8988T (cell line): ENCODE results near the gene MPZL3.
"Not testable (repeated sequence)": the region's sequence is repeated elsewhere in the genome, so short reads cannot be mapped to it uniquely, and the experiment has no call there.

Source experiments
- DNase-seq: peaks from one replicate; pipeline ENCODE4 v3.0.0; 2011

Gene MPZL3

DNA sequence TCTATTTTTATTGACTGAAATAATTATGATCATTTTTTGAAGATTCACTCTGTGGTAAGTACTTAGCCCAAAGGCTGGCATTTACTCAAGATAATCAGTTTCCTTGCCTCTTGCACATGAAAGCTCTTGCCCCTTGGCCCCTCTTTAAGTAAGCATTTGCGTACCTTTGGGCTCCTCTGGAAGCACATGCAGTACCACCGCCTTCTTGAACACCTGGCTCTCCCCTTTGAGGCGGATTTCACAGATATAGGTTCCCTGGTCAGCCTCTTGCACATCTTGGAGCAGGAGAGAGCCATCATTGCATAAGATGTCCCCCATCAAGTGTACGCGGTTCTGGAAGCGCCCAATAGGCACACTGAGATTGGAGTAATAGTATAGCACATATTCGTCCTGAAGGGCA, 41.8 kb downstream of the MPZL3 start:
- no peak for DNase-seq

DNA sequence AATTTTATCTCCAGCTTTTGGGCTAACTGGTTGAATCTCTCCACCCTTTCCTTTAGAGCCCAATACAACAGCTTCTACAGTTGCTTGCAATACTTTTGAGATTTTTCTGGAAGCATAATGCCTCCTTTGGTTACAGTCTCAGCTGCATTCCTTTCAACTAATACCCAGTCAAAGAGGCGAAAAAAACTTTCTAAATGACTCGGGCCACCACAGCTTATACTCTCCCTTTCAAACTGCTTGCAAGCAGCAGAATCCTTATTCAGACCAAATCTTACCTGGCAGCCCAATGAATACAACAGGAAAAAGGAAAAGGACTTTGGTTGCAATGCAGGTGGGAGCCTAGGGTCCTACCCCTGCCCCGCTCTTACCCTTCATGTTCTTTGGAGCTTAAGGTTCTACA, 43.1 kb downstream of the MPZL3 start:
- no peak for DNase-seq

DNA sequence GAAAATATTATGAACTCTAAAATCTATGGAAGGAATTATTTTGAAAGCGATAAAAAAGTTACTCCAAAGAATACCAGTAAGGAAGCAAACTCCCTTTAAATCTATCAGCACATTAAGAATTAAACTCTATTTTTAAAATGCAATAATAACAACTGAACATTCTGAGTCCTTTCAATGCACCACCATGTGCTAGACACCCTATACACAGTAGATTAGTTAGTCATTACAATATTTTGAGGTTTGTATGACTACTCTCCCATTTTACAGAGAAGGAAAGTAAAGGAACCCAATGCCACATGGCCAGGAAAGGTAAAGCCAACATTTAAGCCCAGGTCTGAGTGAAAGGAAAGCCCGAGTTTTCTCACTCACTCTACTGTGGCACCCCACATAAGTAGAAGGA, 45.1 kb downstream of the MPZL3 start:
- DNase-seq: no peak

DNA sequence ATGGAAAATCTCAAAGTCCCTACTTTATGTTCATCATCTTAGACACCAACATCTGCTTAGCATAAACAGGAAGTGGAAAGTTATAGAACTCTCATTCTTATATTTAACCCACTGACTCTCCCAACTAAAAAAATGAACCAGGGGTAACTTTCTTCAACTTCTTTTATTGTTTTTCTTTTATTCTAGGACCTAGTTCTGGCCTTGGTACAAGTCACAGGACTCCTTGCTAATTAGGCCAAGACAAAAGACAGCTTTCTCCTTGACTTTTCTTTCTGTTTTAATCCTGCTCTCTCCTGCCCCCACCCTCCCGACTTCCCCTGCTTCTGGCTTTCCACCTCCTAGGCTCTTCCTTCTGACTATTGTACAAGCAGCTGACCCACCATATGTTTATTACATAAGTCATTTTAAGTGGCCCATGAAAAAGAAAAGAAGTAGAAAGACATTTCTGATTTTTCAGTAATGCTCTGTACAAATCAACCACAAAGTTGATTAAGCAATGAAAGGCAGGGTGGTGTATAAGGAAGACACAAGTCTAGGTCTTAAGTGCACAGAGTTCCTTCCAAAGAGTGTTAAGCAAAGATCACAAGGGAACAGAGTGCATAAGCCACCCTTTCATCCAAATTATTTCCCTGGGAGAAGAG, 45.7 kb downstream of the MPZL3 start:
- DNase-seq: no peak

DNA sequence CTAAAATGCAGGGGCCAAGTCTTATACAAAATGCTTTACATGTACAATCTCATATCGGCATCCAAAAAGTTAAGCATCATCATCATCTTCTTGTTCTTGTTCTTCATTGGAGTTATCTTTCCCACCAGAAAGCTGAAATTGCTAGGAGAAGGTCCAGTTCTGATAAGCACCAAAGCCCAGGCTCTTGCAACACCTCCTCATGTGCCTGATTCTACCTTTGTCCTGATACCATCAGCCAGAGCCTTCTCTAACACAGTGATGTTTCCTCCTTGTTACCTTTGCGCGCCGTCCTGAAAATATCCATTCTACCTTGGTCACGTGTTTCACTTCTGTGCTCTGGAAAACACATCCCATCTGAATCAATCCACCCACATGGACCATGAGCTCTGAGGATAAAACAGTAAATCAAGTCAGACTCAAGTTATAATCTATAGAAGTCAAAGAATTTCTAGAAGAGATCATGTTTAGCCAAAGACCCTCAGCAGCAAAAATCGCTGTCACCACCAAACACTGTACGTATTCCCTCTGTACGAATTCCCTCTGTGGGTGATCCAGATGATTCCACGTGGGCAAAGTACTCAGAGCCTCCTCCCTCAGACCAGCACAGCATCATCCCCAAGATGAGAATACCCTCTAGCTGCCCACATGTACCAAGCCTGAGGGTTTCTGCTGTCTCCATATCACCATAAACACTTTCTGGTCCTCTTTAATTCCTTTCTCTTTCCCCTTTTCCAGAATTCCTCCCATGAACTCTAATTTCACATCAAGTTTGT, 46.4 kb downstream of the MPZL3 start:
- no peak for DNase-seq

DNA sequence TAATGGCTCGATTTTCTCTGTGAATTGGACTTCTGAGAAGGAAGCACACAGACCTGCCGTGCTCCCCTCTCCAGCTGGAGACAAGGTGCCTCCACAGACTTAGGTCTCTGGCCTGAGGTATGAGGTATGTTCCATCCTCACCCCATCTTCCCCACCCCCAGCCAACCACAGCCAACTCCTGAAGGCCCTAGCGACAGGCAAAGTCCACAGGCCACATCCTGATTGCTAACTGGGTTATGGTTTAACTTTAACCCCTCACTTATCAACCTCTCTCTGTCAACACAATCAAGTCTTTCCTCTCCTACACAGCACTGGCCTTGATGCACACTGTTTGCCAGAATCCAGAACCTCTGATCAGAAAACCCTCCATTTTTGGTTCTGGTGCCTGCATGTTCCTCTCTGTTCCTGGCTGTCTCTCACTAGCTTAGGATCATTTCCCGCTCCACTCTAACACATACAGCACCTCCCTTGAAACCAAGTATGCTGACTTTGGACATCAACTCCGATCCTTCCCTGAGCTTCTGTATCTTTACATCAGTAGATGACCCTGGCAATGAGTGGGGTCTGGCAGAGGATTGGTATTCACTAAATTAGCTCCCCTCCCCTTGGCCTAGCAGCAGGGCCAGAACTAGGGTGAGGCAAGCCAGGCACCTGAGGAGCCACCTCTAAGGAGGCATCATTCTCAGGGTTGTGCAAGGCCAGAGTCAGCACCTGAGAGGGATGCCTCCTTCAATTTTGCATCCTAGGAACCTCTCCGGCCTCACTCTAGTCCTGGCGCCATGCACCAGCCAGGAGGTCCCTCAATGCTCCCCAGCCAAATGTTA, 49.4 kb downstream of the MPZL3 start:
- DNase-seq: no peak

DNA sequence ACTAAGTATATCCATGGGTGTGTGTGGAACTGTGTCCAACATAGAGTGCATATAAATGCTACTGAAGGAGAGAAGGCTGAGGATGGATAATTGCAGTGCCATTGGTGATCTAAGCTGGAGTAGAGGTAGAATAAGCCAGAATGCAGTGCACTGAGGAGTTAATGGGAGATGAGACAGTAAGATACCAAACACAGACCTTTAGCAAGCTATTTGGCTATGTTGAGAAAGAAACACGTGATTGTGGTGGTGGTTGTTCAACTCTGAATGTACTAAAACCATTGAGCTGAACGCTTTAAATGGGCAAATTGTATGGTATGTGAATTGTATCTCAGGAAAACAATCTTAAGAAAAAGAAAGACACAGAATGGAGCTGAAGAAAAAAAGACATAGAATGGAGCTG, 50.2 kb downstream of the MPZL3 start:
- DNase-seq: no peak

DNA sequence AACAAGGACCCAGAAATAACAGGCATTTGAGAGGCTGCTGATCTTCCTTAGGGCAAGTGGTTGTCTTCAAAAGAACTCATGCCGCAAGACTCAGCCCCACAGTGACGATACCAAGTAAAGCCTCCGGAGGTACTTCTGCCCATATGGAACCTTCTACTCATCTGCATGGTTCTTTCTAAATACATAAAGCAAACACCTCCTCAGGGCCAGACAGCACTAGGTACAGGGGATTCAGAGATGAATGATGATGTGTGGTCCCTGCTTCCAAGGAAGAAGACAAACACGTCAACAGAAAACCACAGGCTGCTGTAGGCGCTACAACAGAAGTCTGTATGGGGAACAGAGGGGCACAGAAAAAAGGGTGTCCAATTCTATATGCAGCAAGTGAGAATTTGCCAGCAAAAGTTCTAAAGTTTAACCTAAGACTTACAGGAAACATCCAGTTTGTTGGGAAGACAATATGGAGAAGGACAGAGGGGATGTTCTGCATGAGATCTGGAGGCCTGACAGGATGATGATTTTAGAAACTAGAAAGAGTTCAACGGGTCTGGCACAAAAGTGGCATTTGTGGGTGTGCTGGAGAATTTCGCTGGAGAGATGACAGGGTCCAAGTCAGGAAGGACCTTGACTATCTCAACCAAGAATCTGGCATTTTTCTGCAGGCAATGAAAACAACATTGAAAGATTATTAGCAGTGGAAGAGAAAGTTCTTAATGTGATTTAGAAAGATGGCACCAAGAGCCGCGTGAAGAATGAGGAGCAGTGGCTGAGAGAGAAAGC, 51.1 kb downstream of the MPZL3 start:
- DNase-seq: no peak

DNA sequence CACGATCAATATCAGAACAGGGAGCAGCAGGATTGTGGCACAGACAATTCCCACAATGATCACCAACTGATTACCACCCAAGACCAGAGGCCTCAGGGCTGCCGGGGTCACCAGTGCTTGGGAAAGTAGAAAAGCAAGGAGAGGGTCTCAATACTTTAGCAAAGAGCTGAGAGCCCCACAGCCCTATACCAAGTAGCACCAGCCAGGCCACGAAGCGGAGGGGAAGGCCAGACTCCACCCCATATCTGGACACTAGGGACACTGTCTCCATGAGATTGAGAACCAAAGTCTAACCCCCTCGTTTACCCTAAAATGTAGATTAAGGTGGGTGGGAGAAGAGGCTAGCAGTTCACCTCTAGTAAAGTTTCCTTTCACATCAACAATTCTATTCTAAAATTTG, 51.7 kb downstream of the MPZL3 start:
- DNase-seq: no peak

DNA sequence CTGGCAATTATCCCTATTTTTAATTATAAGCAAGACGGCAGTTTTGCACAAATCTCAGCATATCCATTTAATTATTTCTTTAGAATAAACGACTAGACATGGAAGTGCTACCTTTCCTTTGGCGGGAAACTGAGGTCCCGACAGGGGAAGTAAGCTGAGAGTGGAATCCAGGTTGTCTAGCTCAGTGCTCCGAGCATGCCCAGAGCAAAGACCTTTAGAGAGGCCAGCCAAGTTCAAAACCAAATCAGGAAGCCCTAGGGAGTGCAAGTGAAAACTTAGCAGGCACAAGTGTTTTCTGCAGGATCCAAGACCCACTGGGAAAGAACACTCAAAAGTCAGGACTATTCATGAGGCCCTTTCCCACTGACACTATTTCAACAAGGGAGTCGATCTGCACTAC, 53.0 kb downstream of the MPZL3 start:
- DNase-seq: no peak

DNA sequence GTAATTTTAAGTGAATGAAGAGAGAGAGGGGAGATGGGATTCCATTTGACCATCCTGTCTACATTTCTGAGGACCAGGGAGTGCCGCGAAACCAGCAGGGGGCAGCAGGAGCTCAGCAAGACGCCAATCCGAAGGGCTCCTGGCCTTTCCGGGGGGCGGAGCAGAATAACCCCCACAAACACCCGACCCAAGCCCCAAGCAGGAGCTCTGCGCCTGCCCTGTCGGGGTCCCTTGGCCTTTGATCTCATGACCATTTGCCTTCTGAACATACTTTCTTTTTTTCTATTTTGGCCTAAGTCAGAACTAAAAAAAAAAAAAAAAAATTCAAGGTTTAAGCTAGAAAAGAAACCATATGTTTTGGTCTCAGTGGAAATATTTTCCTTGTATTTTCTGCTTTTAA, 53.8 kb downstream of the MPZL3 start:
- peak; percentile 65 for DNase-seq

DNA sequence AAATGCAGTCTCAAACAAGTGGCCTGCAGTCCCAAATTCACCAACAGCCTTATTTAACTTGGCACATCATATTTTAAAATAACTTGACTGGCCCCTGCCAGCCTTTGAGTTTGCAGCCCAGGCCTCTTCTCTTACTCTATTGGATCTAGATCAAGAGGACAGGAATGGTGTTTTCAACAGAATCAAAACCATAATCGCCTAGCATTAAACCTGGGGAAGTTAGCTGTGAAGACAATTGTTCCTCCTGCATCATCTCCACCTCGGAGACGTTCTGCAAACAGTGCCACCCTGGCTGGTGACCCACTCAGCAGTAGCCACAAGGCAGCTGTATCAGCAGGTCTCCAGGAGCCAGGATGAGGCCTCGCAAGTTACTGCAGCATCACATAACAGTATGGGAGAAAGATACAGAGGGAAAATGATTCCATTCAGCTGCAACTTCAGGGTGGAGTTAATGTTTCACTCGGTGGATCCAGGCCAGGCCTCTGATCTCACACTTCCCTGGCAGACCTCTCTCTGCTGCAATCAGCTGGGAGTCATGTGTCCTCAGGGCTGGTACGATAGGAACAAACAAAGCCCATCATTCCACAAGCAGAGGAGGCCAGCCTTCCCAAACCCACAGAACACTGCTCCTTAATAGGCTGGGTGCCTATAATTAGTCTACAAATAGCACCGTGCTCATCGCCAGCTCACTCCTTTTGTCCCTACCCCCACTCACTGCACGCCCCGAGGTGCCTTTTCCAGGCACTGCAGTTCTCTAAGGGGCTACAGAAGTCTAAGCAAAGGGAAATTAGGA, 57.1 kb downstream of the MPZL3 start:
- no peak for DNase-seq

DNA sequence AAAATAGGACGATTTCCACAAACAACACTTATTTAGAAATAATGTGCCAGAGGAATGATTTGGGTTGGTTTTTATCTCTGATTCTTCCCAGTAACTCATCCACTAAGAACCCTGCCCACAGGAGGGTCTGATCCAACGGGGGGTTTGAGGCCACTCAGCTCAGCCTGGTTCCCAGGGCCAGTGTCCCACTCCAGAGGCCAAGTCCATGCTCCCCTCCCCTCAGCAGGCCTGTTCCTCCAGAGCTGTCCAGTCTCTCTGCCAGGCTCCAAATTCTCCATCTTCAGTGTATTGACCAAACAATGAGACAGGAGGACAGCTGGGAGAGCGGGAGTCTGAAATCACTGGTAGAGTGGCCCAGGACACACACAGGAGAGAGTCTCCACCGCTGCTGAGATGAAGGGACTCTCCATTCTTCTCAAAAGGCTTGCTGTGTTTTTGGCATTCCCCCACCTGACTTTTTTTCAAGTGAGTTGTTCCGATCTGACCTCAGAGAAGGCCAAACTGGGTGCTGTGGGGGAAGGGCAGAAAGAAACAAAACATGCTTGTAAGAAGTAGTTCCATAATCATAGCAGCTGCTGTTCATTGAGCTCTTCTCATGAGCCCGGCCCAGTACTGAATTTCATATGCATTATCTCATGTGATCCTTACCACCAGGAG, 58.1 kb downstream of the MPZL3 start:
- no peak for DNase-seq

DNA sequence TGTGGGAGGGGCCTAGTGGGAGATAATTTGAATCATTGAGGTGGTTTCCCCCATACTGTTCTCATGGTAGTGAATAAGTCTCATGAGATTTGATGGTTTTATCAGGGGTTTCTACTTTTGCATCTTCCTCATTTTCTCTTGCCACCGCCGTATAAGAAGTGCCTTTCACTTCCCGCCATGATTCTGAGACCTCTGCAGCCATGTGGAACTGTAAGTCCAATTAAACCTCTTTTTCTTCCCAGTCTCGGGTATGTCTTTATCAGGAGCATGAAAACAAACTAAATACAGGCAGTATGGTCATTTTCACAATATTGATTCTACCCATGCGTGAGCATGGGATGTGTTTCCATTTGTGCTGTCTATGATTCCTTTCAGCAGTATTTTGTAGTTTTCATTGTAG, 59.3 kb downstream of the MPZL3 start:
- not testable (repeated sequence) for DNase-seq

DNA sequence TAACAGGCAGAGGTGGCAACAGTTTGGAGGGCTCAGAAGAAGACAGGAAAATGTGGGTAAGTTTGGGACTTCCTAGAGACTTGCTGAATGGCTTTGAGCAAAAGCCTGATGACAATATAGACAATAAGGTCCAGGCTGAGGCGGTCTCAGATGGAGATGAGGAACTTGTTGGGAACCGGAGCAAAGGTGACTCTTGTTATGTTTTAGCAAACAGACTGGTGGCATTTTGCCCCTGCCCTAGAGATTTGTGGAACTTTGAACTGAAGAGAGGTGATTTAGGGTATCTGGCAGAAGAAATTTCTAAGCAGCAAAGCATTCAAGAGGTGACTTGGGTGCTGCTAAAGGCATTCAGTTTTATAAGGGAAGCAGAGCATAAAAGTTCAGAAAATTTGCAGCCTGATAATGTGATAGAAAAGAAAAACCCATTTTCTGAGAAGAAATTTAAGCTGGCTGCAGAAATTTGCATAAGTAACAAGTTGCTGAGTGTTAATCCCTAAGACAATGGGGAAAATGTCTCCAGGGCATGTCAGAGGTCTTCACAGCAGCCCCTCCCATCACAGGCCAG, 61.1 kb downstream of the MPZL3 start:
- DNase-seq: not testable (repeated sequence)

DNA sequence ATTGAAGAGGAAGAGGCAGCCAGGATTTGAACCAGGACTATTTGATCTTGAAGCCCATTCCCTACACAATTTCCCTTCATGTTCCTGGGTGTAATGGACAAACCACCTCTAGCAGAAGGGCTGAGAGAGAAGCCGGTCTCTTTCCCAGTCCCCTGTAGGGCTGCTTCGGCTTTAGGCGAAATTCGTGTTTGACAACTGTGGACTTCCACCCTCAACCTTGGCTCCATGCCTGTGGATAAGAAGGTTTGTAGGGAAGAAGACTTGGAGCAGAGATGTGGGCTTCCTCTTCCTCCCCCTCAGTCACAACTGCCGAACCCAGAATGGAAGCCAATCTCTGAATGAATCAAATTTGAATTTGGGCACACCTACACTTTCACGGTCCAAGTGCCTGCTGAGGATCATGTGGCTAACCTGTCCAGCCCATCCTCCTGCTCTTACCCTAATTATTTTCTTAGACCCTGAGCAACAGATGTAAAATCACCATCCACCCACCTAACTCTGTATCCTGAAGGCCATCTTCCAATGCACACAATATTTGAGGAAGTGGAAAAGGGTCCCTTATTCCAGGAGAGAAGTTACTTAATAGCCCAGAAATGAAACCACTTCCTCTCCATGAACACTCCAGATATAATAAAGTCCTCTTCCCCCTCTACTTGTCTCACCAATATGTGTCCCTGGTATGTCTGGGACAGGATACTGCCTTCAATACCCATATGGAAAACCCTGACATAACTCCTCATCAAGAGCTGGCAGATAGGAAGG, 65.6 kb downstream of the MPZL3 start:
- no peak for DNase-seq

DNA sequence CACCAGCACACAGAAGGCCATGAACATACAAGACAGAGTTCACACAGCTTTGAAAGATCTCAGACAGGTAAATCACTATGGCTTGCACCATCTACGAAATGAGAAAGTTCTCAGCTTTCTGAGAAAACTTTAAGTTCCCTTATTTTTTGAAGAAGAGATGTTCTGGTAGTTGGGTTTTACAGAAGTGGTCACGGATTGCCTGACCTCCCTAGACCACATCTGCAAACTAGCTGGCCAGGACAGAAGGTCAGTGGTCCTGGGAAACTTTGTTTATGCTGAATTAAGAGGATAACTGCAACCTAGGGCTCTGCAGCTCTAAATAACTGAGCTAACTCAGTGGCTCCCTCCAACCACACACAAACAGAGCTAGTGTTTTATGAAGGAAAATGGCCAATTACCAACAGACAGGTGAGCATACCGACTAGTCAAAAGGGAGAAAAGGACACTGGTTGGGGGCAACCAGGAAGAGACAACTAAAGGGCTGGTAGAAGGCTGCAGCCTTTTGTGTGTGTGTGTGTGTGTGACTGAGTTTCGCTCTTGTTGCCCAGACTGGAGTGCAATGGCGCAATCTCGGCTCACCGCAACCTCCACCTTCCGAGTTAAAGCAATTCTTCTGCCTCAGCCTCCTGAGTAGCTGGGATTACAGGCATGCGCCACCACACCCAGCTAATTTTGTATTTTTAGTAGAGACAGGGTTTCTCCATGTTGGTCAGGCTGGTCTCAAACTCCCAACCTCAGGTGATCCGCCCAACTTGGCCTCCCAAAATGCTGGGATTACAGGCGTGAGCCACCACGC, 67.2 kb downstream of the MPZL3 start:
- DNase-seq: no peak

DNA sequence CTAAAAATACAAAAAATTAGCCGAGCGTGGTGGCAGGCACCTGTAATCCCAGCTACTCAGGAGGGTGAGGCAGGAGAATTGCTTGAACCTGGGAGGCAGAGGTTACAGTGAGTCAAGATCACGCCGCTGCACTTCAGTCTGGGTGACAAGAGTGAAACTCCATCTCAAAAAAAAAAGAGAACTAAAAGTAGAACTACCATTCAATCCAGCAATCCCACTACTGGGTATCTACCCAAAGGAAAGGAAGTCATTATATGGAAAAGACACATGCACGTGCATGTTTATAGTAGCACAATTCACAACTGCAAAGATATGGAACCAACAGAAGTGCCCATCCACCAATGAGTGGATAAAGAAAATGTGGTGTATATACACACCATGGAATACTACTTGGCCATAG, 68.5 kb downstream of the MPZL3 start:
- DNase-seq: not testable (repeated sequence)

DNA sequence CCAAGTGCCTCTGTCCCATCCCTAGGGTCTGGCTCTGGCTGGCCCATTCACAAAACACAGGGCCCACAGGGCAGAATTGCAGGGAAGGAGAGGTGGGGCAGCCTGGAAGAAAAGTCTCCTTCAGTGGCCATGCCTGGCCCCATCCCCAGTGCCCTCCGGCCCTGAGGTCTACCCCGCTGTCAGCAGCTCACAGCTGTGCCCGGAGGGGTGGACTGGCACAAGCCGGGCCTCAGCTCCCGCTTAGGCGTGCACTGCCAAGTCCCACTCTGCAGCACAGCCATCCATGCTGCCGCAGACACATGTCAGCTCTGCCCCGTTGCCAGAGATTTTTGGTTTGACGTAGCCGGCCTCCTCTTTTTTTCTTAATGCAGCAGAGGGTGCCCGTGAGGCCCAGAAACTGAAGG, 71.9 kb downstream of the MPZL3 start:
- no peak for DNase-seq

DNA sequence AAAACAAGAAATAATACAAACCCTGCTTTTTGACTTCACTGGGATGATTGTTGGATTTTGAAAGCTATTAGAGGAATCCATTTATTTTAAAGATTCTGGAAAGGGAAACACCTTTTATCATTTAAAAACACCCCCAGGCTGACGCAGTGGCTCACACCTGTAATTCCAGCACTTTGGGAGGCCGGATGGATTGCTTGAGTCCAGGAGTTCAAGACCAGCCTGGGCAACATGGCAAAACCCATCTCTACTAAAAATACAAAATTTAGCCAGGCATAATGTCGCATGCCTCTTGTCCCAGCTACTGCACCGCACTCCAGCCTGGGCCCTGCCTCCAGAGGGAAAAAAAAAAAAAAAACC, 75.4 kb downstream of the MPZL3 start:
- no peak for DNase-seq
